HEK293 (cell line): ENCODE results near the gene RING1.

Experiments
- CTCF ChIA-PET: fragments of 350-600 bp; formaldehyde crosslinking; extraction: SDS; loops from one replicate; lab custom pipeline; 2021; ENCODE audit warnings: antibody characterized with exemption; lab: Yijun Ruan, JAX
- POLR2A ChIA-PET: fragments of 300-600 bp; formaldehyde crosslinking; extraction: SDS; loops from one replicate; lab custom pipeline; 2020; ENCODE audit warnings: antibody characterized with exemption, inconsistent platforms; lab: Yijun Ruan, JAX
- H3K27ac ChIP-seq: fragments of 200-500 bp; sonication (Bioruptor generic); 2 replicates; pipeline ENCODE4 v1.5.1; 2014; ENCODE audit warnings: low read depth, low read length, control low read depth, inconsistent platforms; ENCODE audit errors: extremely low read depth
- H3K36me3 ChIP-seq, 2 experiments: fragments of 200-500 bp in 1 of 2; sonication (Bioruptor generic) in 1 of 2; 1 replicate in 1 of 2; 2 replicates in 1 of 2; pipeline ENCODE4 v1.5.1; 2014 to 2017; ENCODE audit warnings: inconsistent platforms in 2 of 2, low read length in 2 of 2; ENCODE audit not compliant: control insufficient read depth in 2 of 2, insufficient read depth in 1 of 2
- H3K4me1 ChIP-seq: fragments of 200-500 bp; sonication (Bioruptor generic); 2 replicates; pipeline ENCODE4 v1.5.1; 2014; ENCODE audit warnings: mild to moderate bottlenecking, low read length, inconsistent platforms; ENCODE audit not compliant: control insufficient read depth, insufficient read depth
- H3K4me3 ChIP-seq: 2 replicates; pipeline ENCODE4 v1.5.1; 2011; ENCODE audit warnings: low read depth, mild to moderate bottlenecking, control low read depth, low read length, moderate library complexity
- H3K9me3 ChIP-seq: fragments of 200-500 bp; sonication (Bioruptor generic); 2 replicates; pipeline ENCODE4 v1.5.1; 2014; ENCODE audit warnings: low read depth, low read length, inconsistent platforms; ENCODE audit not compliant: control insufficient read depth, insufficient read depth
- BCL11B ChIP-seq: fragments of 450-650 bp; formaldehyde crosslinking; IDR thresholded peaks from 2 replicates; pipeline ENCODE4 v1.5.1; 2016; ENCODE audit warnings: low read depth, missing biosample characterization, missing genetic modification characterization
- GLI2 ChIP-seq: fragments of 450-650 bp; formaldehyde crosslinking; IDR thresholded peaks from 2 replicates; pipeline ENCODE4; 2017; ENCODE audit warnings: missing biosample characterization, missing genetic modification characterization, low read depth, borderline replicate concordance
- HOXC10 ChIP-seq: sonication (generic); formaldehyde crosslinking; IDR thresholded peaks from 2 replicates; pipeline ENCODE4 v1.8.1; 2023; ENCODE audit warnings: mild to moderate bottlenecking, missing genetic modification reagents
- KLF8 ChIP-seq: fragments of 450-650 bp; formaldehyde crosslinking; IDR thresholded peaks from 2 replicates; pipeline ENCODE4 v1.5.1; 2016; ENCODE audit warnings: missing biosample characterization, missing genetic modification characterization
- ZIC2 ChIP-seq: fragments of 450-650 bp; formaldehyde crosslinking; IDR thresholded peaks from 2 replicates; pipeline ENCODE4 v1.5.1; 2016; ENCODE audit warnings: missing biosample characterization, missing genetic modification characterization
- ZNF146 ChIP-seq: fragments of 450-650 bp; formaldehyde crosslinking; IDR thresholded peaks from 2 replicates; pipeline ENCODE4 v1.5.1; 2016; ENCODE audit warnings: missing biosample characterization, missing genetic modification characterization
- ZNF23 ChIP-seq: fragments of 450-650 bp; formaldehyde crosslinking; IDR thresholded peaks from 2 replicates; pipeline ENCODE4 v1.5.1; 2016; ENCODE audit warnings: missing biosample characterization, missing genetic modification characterization, borderline replicate concordance
- ZNF404 ChIP-seq: fragments of 450-650 bp; formaldehyde crosslinking; IDR thresholded peaks from 2 replicates; pipeline ENCODE4 v1.5.1; 2017; ENCODE audit warnings: missing biosample characterization, missing genetic modification characterization
- ZNF416 ChIP-seq: fragments of 450-650 bp; formaldehyde crosslinking; IDR thresholded peaks from 2 replicates; pipeline ENCODE4 v1.5.1; 2016; ENCODE audit warnings: missing biosample characterization, missing genetic modification characterization
- ZNF433 ChIP-seq: fragments of 450-650 bp; formaldehyde crosslinking; IDR thresholded peaks from 2 replicates; pipeline ENCODE4 v1.5.1; 2016; ENCODE audit warnings: missing biosample characterization, missing genetic modification characterization, low read depth
- ZNF48 ChIP-seq: fragments of 450-650 bp; formaldehyde crosslinking; IDR thresholded peaks from 2 replicates; pipeline ENCODE4 v1.5.1; 2016; ENCODE audit warnings: missing biosample characterization, missing genetic modification characterization
- ZNF610 ChIP-seq: fragments of 450-650 bp; formaldehyde crosslinking; IDR thresholded peaks from 2 replicates; pipeline ENCODE4 v1.5.1; 2016; ENCODE audit warnings: missing biosample characterization, missing genetic modification characterization, borderline replicate concordance
- ZNF792 ChIP-seq: fragments of 450-650 bp; formaldehyde crosslinking; IDR thresholded peaks from 2 replicates; pipeline ENCODE4 v1.5.1; 2016; ENCODE audit warnings: missing biosample characterization, missing genetic modification characterization
- ZNF837 ChIP-seq: fragments of 450-650 bp; formaldehyde crosslinking; IDR thresholded peaks from 2 replicates; pipeline ENCODE4 v1.5.1; 2016; ENCODE audit warnings: missing biosample characterization, missing genetic modification characterization
- ZNF843 ChIP-seq: fragments of 450-650 bp; formaldehyde crosslinking; IDR thresholded peaks from 2 replicates; pipeline ENCODE4 v1.5.1; 2016; ENCODE audit warnings: missing biosample characterization, missing genetic modification characterization
- TF ChIP-seq, protein P1 (sequence below): fragments of 450-650 bp; formaldehyde crosslinking; IDR thresholded peaks from 2 replicates; pipeline ENCODE4 v1.5.1; 2016; ENCODE audit warnings: missing biosample characterization, missing genetic modification characterization
- TF ChIP-seq, protein P2 (sequence below): fragments of 450-650 bp; formaldehyde crosslinking; IDR thresholded peaks from 2 replicates; pipeline ENCODE4 v1.5.1; 2016; ENCODE audit warnings: missing biosample characterization, missing genetic modification characterization
- TF ChIP-seq, protein P3 (sequence below): fragments of 450-650 bp; formaldehyde crosslinking; IDR thresholded peaks from 2 replicates; pipeline ENCODE4 v1.5.1; 2016; ENCODE audit warnings: missing biosample characterization, missing genetic modification characterization

The RING1 gene

DNA sequence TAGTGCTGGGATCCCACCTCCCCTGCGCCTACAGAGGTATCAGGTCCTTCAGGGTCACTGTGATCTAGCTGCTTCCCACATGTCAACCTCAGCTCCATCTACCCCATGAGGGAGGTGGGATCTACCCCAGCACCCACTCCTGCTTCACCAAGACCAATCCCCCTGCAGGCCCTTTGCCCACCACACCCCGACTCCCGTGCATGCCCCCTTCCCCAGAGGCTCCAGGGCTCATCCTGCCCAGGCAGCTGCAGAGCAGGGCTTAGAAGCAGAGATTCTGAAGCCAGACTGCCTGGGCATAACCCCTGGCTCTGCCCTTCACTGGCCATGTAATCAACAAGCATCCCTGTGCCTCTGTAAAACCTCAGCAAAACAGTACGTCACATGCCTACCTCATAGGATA is 33.5 kb upstream of the RING1 start:
- Histone ChIP-seq H3K27ac (no peak overlapping the region), H3K9me3 (no peaks in the 10 kb centered on the region), H3K36me3 (no peaks in the 10 kb centered on the region), H3K4me1 (no peaks in the 10 kb centered on the region), H3K4me3 (no peak overlapping the region)
- ChIA-PET POLR2A (interaction anchor here (1.4 kb wide), 1 partner anchor 23 kb away, joined by 3 read pairs; no protein-coding TSS in a partner anchor), CTCF (interaction anchor here (0.7 to 2.1 kb wide), 10 partner anchors 17 to 160 kb away, joined by 3 to 10 read pairs (median 3); no protein-coding TSS in a partner anchor)
- TF ChIP-seq, protein P1, sequence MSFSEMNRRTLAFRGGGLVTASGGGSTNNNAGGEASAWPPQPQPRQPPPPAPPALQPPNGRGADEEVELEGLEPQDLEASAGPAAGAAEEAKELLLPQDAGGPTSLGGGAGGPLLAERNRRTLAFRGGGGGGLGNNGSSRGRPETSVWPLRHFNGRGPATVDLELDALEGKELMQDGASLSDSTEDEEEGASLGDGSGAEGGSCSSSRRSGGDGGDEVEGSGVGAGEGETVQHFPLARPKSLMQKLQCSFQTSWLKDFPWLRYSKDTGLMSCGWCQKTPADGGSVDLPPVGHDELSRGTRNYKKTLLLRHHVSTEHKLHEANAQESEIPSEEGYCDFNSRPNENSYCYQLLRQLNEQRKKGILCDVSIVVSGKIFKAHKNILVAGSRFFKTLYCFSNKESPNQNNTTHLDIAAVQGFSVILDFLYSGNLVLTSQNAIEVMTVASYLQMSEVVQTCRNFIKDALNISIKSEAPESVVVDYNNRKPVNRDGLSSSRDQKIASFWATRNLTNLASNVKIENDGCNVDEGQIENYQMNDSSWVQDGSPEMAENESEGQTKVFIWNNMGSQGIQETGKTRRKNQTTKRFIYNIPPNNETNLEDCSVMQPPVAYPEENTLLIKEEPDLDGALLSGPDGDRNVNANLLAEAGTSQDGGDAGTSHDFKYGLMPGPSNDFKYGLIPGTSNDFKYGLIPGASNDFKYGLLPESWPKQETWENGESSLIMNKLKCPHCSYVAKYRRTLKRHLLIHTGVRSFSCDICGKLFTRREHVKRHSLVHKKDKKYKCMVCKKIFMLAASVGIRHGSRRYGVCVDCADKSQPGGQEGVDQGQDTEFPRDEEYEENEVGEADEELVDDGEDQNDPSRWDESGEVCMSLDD (tag by site-specific recombination), result no peak
- no peak for TF ChIP-seq ZIC2
- TF ChIP-seq ZNF610 (tag by site-specific recombination), result no peak
- TF ChIP-seq ZNF146, result no peak
- no peak for TF ChIP-seq ZNF433 (tag by site-specific recombination)
- no peak for TF ChIP-seq ZNF404 (tag by site-specific recombination)
- TF ChIP-seq ZNF792 (tag by site-specific recombination), result no peak
- no peak for TF ChIP-seq ZNF23 (tag by site-specific recombination)
- TF ChIP-seq ZNF837 (tag by site-specific recombination), result no peak
- no peak for TF ChIP-seq GLI2
- no peak for TF ChIP-seq BCL11B (tag by site-specific recombination)
- TF ChIP-seq, protein P2, sequence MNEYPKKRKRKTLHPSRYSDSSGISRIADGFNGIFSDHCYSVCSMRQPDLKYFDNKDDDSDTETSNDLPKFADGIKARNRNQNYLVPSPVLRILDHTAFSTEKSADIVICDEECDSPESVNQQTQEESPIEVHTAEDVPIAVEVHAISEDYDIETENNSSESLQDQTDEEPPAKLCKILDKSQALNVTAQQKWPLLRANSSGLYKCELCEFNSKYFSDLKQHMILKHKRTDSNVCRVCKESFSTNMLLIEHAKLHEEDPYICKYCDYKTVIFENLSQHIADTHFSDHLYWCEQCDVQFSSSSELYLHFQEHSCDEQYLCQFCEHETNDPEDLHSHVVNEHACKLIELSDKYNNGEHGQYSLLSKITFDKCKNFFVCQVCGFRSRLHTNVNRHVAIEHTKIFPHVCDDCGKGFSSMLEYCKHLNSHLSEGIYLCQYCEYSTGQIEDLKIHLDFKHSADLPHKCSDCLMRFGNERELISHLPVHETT, result no peak
- TF ChIP-seq ZNF843, result no peak
- TF ChIP-seq HOXC10, result no peak

DNA sequence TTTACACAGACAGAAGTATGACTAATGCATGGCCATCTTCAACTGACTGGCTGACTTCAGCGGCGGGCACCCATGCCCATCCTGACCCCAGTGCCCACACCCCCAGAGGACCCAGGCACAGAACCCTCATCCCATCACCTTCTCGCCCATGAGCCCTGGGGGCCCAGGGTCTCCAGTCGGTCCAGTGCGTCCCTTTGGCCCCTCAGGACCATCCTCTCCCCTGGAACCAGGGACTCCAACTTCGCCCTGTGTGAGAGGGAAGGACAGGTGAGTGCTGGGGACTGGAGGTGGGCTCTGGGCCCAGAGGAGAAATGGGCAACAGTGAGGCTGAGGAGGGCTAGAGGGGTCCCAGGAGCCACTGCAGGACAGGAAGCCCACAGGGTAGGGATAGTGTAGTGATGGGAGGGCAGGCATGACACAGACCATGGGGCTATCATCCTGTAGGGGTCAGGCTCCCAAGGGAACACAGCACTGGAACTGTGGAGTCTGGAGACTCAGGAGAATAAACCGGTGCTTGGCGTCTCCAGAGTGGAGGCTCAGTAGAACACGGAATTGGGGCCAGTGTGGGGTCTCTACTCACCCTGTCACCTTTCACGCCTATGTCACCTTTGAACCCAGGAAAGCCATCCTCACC is 32.7 kb upstream of the RING1 start:
- POLR2A ChIA-PET, result no interaction called here
- Histone ChIP-seq H3K4me1 (no peaks in the 10 kb centered on the region), H3K36me3 (no peaks in the 10 kb centered on the region), H3K4me3 (no peak overlapping the region), H3K9me3 (no peaks in the 10 kb centered on the region), H3K27ac (no peak overlapping the region)
- CTCF ChIA-PET, result interaction anchor here (0.7 to 2.1 kb wide), 6 partner anchors 20 to 161 kb away, joined by 3 to 7 read pairs (median 3); no protein-coding TSS in a partner anchor
- TF ChIP-seq ZNF416 (tag by site-specific recombination) (no peak), ZNF48 (tag by site-specific recombination) (no peak), KLF8 (tag by site-specific recombination) (no peak)
- TF ChIP-seq, protein P3, sequence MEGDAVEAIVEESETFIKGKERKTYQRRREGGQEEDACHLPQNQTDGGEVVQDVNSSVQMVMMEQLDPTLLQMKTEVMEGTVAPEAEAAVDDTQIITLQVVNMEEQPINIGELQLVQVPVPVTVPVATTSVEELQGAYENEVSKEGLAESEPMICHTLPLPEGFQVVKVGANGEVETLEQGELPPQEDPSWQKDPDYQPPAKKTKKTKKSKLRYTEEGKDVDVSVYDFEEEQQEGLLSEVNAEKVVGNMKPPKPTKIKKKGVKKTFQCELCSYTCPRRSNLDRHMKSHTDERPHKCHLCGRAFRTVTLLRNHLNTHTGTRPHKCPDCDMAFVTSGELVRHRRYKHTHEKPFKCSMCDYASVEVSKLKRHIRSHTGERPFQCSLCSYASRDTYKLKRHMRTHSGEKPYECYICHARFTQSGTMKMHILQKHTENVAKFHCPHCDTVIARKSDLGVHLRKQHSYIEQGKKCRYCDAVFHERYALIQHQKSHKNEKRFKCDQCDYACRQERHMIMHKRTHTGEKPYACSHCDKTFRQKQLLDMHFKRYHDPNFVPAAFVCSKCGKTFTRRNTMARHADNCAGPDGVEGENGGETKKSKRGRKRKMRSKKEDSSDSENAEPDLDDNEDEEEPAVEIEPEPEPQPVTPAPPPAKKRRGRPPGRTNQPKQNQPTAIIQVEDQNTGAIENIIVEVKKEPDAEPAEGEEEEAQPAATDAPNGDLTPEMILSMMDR (tag by site-specific recombination), result 0 out of 2 replicates have a peak, but pooled peaks have one; percentile 36
